B cell (primary cell): ENCODE data around the gene FCN2. TPM values are rescaled to one million over a fixed set of nuclear protein-coding genes. Genes with fewer than 3 reads are reported as not detected.

Source experiments
- ATAC-seq: fragments of 200-7000 bp; cut with Tn5 transposase; one replicate; pipeline ENCODE4 v1.10.0; 2021; ENCODE audit warnings: low read depth, mild to moderate bottlenecking, moderate number of reproducible peaks, moderate library complexity
- CTCF ChIA-PET: fragments of 350-600 bp; sonication (Branson Sonifier 250); formaldehyde crosslinking; loops from one replicate; lab custom pipeline; 2021; ENCODE audit warnings: antibody characterized with exemption, inconsistent platforms; lab: Charles Lee
- POLR2A ChIA-PET: fragments of 350-600 bp; sonication (Branson Sonifier 250); formaldehyde crosslinking; loops from one replicate; lab custom pipeline; 2021; ENCODE audit warnings: antibody characterized with exemption; lab: Charles Lee
- DNase-seq: peaks from one replicate; pipeline ENCODE4 v3.0.0; 2013
- H2AFZ ChIP-seq: 2 replicates; pipeline ENCODE4 v1.6.1; 2012; ENCODE audit warnings: mild to moderate bottlenecking, low read depth, low read length; ENCODE audit not compliant: insufficient read depth, poor library complexity, severe bottlenecking
- H3K27ac ChIP-seq, 2 donors: 1 replicate in 1 of 2; 2 replicates in 1 of 2; pipeline ENCODE4 v1.5.1; 2012 to 2013; ENCODE audit warnings: low read length in 2 of 2, mild to moderate bottlenecking in 2 of 2, moderate library complexity in 1 of 2
- H3K27me3 ChIP-seq, 4 experiments: fragments of 200-600 bp in 1 of 4; sonication (generic) in 1 of 4; replicated peaks in 1 of 4; 1 replicate in 2 of 4; 2 replicates in 2 of 4; pipeline versions ENCODE4 v1.6.1 to v1.7.0; 2013 to 2016; ENCODE audit warnings: low read length in 3 of 4, mild to moderate bottlenecking in 2 of 4, mixed read lengths in 1 of 4, moderate library complexity in 1 of 4; ENCODE audit not compliant: insufficient read depth in 4 of 4, control insufficient read depth in 3 of 4; ENCODE audit errors: control extremely low read depth in 1 of 4
- H3K36me3 ChIP-seq, 2 experiments: replicated peaks in 1 of 2; 1 replicate in 1 of 2; 2 replicates in 1 of 2; pipeline versions ENCODE4 v1.6.1 to v1.7.1; 2013; ENCODE audit warnings: low read length in 1 of 2; ENCODE audit not compliant: insufficient read depth in 2 of 2, control insufficient read depth in 1 of 2; ENCODE audit errors: control extremely low read depth in 1 of 2, extremely low read depth in 1 of 2
- H3K4me1 ChIP-seq, 2 donors: fragments of 200-600 bp in 1 of 2; sonication (generic) in 1 of 2; 1 replicate in 1 of 2; 2 replicates in 1 of 2; pipeline versions ENCODE4 v1.5.1 to v1.6.1; 2013 to 2017; ENCODE audit warnings: low read length in 2 of 2; ENCODE audit not compliant: control insufficient read depth in 2 of 2, insufficient read depth in 2 of 2
- H3K4me2 ChIP-seq: replicated peaks from 2 replicates; pipeline ENCODE3; 2012; ENCODE audit warnings: mild to moderate bottlenecking, low read depth, low read length; ENCODE audit not compliant: poor library complexity, severe bottlenecking
- H3K4me3 ChIP-seq, 5 experiments: fragments of 200-600 bp in 1 of 5; sonication (generic) in 1 of 5; 1 replicate in 3 of 5; 2 replicates in 2 of 5; pipeline versions ENCODE4 v1.5.1 to v1.7.0; 2011 to 2016; ENCODE audit warnings: low read length in 4 of 5, mild to moderate bottlenecking in 4 of 5, low read depth in 2 of 5, control low read depth in 1 of 5, moderate library complexity in 1 of 5; ENCODE audit not compliant: insufficient read depth in 1 of 5; ENCODE audit errors: control extremely low read depth in 1 of 5, extremely low read depth in 1 of 5
- H3K79me2 ChIP-seq: fragments of 200-600 bp; sonication (generic); one replicate; pipeline ENCODE4 v1.6.0; 2016; ENCODE audit warnings: low read length; ENCODE audit not compliant: control insufficient read depth, insufficient read depth
- H3K9ac ChIP-seq: fragments of 200-600 bp; sonication (generic); 2 replicates; pipeline ENCODE4 v1.6.1; 2017; ENCODE audit warnings: mild to moderate bottlenecking, low read length, moderate library complexity
- H3K9me3 ChIP-seq, 3 donors: one replicate each; pipeline versions ENCODE4 v1.6.1 to v1.7.1; 2013; ENCODE audit warnings: low read length in 2 of 3; ENCODE audit not compliant: control insufficient read depth in 2 of 3, insufficient read depth in 1 of 3; ENCODE audit errors: control extremely low read depth in 1 of 3
- H4K20me1 ChIP-seq: 2 replicates; pipeline ENCODE4 v1.6.0; 2012; ENCODE audit warnings: mild to moderate bottlenecking, low read length; ENCODE audit not compliant: insufficient read depth, control insufficient read depth, poor library complexity, severe bottlenecking
- H3K27ac Mint-ChIP-seq: one replicate; pipeline ENCODE4 v1.8.0; 2021; ENCODE audit warnings: mixed read lengths
- H3K27me3 Mint-ChIP-seq: one replicate; pipeline ENCODE4 v1.8.0; 2021; ENCODE audit warnings: mixed read lengths
- H3K4me1 Mint-ChIP-seq: one replicate; pipeline ENCODE4 v1.8.0; 2021; ENCODE audit warnings: mixed read lengths
- H3K4me3 Mint-ChIP-seq: one replicate; pipeline ENCODE4 v1.8.0; 2021; ENCODE audit warnings: mixed read lengths
- H3K9me3 Mint-ChIP-seq: one replicate; pipeline ENCODE4 v1.8.0; 2022; ENCODE audit warnings: mixed read lengths; ENCODE audit not compliant: insufficient read depth
- EZH2 ChIP-seq: IDR thresholded peaks from 2 replicates; pipeline ENCODE4 v1.6.1; 2012; ENCODE audit warnings: borderline replicate concordance, low read depth, mild to moderate bottlenecking, moderate library complexity, low read length; ENCODE audit not compliant: insufficient read depth, poor library complexity, severe bottlenecking
- WGBS: methylation state at CpG from one replicate; pipeline ENCODE4 v1.1.5; 2013; ENCODE audit warnings: missing lambda C conversion rate; ENCODE audit not compliant: insufficient coverage; 5-methylcytosine and 5-hydroxymethylcytosine counted together
- intact Hi-C: fragments of 100-400 bp; cut with micrococcal nuclease; formaldehyde crosslinking; loops from one replicate; pipeline ENCODE4 v1.10.0; 2022
- polyA plus RNA-seq: library from polyadenylated mRNA; depleted of rRNA; stranded (reverse); fragments of >200 nt; gene quantifications from 2 replicates; pipeline ENCODE4 v1.2.3, GENCODE V29; 2012
- total RNA-seq, 2 donors: library from RNA; stranded (reverse); fragments of 120-200 nt in 1 of 2; gene quantifications; 1 replicate in 1 of 2; 2 replicates in 1 of 2; pipeline versions ENCODE4 v1.2.3 to v1.2.4, GENCODE V29; 2013 to 2022
- TF ChIP-seq, protein P1 (sequence below): fragments of 200-600 bp; IDR thresholded peaks from one replicate; pipeline ENCODE4 v1.8.0; 2022; ENCODE audit warnings: antibody characterized with exemption, mild to moderate bottlenecking

Gene FCN2
- total and polyA plus RNA-seq, 2 donors (not counting 1 experiment from before 2014, with no cell fraction given): not detected

- Histone ChIP-seq H3K36me3 (no peaks in the 10 kb centered on the region), H3K4me3 (no peak overlapping the region), H3K9ac (no peak overlapping the region), H3K79me2 (no peaks in the 10 kb centered on the region), H4K20me1 (no peaks in the 10 kb centered on the region), H3K27ac (no peak overlapping the region), H3K27me3 (peaks cover 0 to 24% (median 7%) of the 10 kb centered on the region in 4 experiments), H3K4me2 (no peak overlapping the region), H3K9me3 (peaks cover 0 to 14% (median 0%) of the 10 kb centered on the region in 3 donors), H2AFZ (no peak overlapping the region), H3K4me1 (peaks cover 0 to 4% of the 10 kb centered on the region in 2 donors)
- H3K27ac Mint-ChIP-seq: no peak overlapping the region
- 86% methylated on average over 5 of the region's 5 CpGs for WGBS
- ATAC-seq (no peak), DNase-seq (no peak)
- no peaks in the 10 kb centered on the region for H3K9me3 Mint-ChIP-seq
- no peak overlapping the region for H3K4me3 Mint-ChIP-seq
- POLR2A ChIA-PET: no interaction called here
- intact Hi-C loops: no loop called here
- H3K4me1 Mint-ChIP-seq: peaks cover 2% of the 10 kb centered on the region
- no peak for TF ChIP-seq EZH2
- TF ChIP-seq, protein P1, sequence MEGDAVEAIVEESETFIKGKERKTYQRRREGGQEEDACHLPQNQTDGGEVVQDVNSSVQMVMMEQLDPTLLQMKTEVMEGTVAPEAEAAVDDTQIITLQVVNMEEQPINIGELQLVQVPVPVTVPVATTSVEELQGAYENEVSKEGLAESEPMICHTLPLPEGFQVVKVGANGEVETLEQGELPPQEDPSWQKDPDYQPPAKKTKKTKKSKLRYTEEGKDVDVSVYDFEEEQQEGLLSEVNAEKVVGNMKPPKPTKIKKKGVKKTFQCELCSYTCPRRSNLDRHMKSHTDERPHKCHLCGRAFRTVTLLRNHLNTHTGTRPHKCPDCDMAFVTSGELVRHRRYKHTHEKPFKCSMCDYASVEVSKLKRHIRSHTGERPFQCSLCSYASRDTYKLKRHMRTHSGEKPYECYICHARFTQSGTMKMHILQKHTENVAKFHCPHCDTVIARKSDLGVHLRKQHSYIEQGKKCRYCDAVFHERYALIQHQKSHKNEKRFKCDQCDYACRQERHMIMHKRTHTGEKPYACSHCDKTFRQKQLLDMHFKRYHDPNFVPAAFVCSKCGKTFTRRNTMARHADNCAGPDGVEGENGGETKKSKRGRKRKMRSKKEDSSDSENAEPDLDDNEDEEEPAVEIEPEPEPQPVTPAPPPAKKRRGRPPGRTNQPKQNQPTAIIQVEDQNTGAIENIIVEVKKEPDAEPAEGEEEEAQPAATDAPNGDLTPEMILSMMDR: no peak
- H3K27me3 Mint-ChIP-seq: peaks cover 26% of the 10 kb centered on the region
- CTCF ChIA-PET: no interaction called here
Observed at GRCh38 chr9:134891713-134892112, 11.1 kb downstream of the FCN2 start.

DNA sequence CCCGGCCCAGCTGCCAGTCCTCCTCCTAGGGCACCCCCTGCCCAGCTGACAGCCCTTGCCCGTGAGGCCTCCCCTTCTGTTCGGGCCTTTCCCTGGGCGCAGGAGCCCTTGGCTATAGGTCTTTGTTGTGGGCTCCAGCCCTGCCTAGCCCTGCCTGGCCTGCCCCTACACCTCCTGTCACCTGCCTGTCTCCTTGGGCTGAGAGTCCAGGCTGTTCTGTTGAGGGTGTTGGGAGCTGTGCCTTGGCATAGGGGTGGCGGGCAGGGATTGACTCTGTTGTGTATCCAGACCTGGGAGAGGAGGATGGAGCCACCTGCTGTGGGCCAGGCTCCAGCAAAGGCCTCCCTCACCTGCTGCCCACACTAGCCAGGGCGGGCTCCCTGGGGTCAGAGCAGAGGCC is 11.6 kb downstream of the FCN2 start:
- H3K4me1 ChIP-seq: peaks cover 0 to 4% of the 10 kb centered on the region in 2 donors
- CTCF ChIA-PET: no interaction called here
- no peak overlapping the region for H3K4me2 ChIP-seq
- no peak for DNase-seq
- no peak overlapping the region for H3K4me3 ChIP-seq
- Mint-ChIP-seq H3K27me3 (peaks cover 22% of the 10 kb centered on the region), H3K4me1 (peaks cover 2% of the 10 kb centered on the region), H3K4me3 (no peak overlapping the region), H3K9me3 (no peaks in the 10 kb centered on the region), H3K27ac (no peak overlapping the region)
- H3K79me2 ChIP-seq: no peaks in the 10 kb centered on the region
- TF ChIP-seq EZH2: no peak
- TF ChIP-seq, protein P1: no peak
- no peak overlapping the region for H2AFZ ChIP-seq
- H3K27me3 ChIP-seq: peaks cover 0 to 19% (median 6%) of the 10 kb centered on the region in 4 experiments
- ATAC-seq: no peak
- H3K9ac ChIP-seq: no peak overlapping the region
- H3K9me3 ChIP-seq: peaks cover 0 to 14% (median 0%) of the 10 kb centered on the region in 3 donors
- intact Hi-C loops: no loop called here
- 80% methylated on average over 5 of the region's 6 CpGs for WGBS
- no peaks in the 10 kb centered on the region for H4K20me1 ChIP-seq
- H3K27ac ChIP-seq: no peak overlapping the region
- no peaks in the 10 kb centered on the region for H3K36me3 ChIP-seq
- POLR2A ChIA-PET: no interaction called here
